IPS DF 4.7 (cell line): ENCODE measurements around the gene GOLIM4.
"Not testable (repeated sequence)": the region's sequence is repeated elsewhere in the genome, so short reads cannot be mapped to it uniquely, and the experiment has no call there.

Experiments used
- DNase-seq: peaks from one replicate; pipeline ENCODE4 v3.0.0-alpha.2; 2013; ENCODE audit warnings: low spot score; ENCODE audit errors: extremely low read depth

Gene GOLIM4, protein sequence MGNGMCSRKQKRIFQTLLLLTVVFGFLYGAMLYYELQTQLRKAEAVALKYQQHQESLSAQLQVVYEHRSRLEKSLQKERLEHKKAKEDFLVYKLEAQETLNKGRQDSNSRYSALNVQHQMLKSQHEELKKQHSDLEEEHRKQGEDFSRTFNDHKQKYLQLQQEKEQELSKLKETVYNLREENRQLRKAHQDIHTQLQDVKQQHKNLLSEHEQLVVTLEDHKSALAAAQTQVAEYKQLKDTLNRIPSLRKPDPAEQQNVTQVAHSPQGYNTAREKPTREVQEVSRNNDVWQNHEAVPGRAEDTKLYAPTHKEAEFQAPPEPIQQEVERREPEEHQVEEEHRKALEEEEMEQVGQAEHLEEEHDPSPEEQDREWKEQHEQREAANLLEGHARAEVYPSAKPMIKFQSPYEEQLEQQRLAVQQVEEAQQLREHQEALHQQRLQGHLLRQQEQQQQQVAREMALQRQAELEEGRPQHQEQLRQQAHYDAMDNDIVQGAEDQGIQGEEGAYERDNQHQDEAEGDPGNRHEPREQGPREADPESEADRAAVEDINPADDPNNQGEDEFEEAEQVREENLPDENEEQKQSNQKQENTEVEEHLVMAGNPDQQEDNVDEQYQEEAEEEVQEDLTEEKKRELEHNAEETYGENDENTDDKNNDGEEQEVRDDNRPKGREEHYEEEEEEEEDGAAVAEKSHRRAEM

GRCh38 chr3:168095611-168096209 is at the start of gene GOLIM4:
TSS of gene GOLIM4 (minus strand) at chr3:168095924. CDS start at chr3:168095285, 639 bp downstream.
- no peak for DNase-seq

GRCh38 chr3:168141405-168141998 is 45.8 kb upstream of the GOLIM4 start:
- DNase-seq: no peak

DNA sequence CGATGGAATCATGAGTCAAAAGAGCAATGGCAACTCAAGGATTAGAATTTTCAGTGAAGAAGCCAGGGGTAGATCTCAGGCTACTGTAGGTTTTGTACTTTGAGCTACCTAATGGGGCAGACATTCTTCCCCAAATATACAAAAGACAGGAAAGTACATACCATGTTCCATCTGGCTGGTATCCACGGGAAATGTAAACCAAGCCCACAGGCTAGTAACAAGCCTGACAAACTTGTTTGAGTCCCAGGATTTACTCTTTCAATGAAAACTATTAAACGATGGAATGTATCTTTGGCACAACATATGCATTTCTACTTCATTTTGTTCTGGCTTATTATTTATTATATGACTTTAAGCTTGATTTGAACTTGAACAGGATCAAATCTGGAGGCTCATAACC is 44.2 kb upstream of the GOLIM4 start:
- no peak for DNase-seq

GRCh38 chr3:168138421-168138820 is 42.7 kb upstream of the GOLIM4 start:
- DNase-seq: no peak

- DNase-seq: no peak
Observed at GRCh38 chr3:168134931-168135330, 39.2 kb upstream of the GOLIM4 start.

DNA sequence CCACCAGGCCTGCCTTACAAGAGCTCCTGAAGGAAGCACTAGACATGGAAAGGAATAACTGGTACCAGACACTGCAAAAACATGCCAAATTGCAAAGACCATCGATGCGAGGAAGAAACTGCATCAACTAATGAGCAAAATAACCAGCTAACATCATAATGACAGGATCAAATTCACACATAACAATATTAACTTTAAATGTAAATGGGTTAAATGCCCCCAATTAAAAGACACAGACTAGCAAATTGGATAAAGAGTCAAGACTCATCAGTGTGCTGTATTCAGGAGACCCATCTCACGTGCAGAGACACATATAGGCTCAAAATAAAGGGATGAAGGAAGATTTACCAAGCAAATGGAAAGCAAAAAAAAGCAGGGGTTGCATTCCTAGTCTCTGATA is 34.5 kb upstream of the GOLIM4 start:
- DNase-seq: not testable (repeated sequence)

- DNase-seq: not testable (repeated sequence)
Observed at GRCh38 chr3:168128463-168128862, 32.7 kb upstream of the GOLIM4 start.

DNA sequence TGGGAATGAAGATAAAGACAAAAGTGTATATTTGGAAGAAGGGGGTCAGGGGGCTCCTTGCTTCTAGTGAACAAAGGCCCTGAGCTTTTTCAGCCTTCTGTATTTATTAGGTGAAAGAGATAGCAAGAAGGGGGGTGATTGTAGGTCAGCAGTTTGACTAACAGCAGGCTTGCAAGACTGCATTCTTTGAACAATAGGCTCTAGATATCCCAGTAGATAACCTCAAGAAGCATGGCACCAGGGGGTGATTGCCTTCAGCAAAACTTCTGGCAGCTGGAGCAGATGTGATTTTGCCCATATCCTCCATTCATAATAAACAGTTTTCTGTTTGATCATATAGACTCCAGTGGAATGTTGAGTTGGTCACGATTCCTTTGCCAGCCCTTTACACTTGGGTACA is 31.7 kb upstream of the GOLIM4 start:
- DNase-seq: no peak

DNA sequence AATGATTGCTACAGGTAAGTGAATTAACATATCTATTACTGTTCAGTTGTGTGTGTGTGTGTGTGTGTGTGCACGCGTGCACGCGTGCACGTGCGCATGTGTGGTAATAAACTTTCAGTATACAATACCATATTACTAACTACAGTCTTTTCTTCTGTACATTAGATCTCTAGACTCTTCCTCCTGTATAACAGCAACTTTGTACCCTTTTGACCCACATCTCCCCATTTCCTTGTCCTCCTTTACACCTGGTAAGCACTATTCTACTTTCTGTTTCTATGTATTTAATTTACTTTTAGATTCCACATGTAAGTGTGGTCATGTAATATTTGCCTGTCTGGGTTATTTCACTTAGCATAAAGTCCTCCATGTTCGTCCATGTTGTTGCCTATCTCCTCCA is 29.1 kb upstream of the GOLIM4 start:
- no peak for DNase-seq

- no peak for DNase-seq
Observed at GRCh38 chr3:168124291-168124690, 28.6 kb upstream of the GOLIM4 start.

DNA sequence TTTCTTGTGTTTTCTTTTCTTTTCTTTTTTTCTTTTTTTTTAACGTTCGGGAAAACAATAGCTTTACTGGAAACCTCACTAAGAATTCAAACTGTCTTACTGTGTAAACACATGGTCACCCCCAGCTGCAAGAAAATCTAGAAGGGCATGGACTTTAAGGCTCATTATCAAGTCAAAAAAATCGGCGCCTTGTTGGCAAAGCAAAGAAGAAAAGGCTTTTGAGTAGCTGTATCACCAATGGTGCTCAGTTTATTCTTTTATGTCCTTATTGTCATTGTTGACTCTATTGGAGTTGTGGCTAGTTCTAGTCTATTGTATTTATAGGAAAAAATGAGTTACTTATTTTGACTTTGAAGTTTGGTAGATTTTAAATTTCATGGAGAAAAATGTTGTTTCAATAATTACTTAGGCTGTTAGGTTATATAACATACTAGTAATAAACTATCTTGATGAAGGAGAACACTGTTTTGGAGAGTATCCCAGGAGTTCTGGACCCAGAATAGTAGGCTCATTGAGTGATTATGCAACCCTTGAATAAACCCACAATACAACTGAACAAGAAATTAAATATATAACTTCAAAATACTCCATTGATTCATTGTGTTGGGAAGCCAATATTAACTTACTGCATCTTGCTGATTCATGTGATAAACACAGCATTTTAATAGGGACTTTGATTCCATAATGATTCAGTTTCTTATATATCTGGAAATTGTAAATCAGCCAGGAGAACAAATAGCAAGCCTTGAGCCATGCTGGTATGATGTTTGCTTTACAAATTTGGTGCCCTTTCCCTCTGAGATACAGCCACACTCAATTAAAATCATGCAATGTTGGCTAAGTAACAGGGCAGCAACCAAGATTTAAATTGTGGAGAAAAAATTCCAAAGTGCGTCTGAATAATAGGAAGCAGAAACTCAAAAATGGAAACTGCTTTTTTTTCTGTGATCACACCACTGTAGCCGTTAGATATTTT is 27.8 kb upstream of the GOLIM4 start:
- DNase-seq: no peak

- DNase-seq: no peak
Observed at GRCh38 chr3:168121184-168122017, 25.7 kb upstream of the GOLIM4 start.

- DNase-seq: no peak
Observed at GRCh38 chr3:168117853-168118313, 22.2 kb upstream of the GOLIM4 start.

- no peak for DNase-seq
Observed at GRCh38 chr3:168117059-168117458, 21.3 kb upstream of the GOLIM4 start.

DNA sequence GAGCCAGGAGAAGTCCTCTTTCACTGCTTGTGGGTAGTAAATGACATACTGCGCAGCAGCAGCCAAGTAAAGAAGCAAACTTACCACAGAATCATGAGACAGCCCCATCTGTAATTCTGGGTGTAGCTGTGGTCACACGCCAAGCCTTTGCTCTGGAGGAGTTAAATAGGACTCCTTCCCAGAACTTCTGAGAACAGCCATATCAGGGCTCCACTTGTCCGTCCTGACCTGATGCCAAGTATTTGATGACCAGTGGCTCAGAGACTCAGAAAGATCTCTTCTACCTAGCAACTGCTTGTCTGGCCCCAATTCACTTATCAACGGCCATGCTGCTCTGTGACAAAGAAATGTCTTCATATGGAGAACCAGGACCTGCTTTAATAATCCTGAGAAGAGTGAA is 20.6 kb upstream of the GOLIM4 start:
- DNase-seq: no peak

- DNase-seq: no peak
Observed at GRCh38 chr3:168113848-168114247, 18.1 kb upstream of the GOLIM4 start.

DNA sequence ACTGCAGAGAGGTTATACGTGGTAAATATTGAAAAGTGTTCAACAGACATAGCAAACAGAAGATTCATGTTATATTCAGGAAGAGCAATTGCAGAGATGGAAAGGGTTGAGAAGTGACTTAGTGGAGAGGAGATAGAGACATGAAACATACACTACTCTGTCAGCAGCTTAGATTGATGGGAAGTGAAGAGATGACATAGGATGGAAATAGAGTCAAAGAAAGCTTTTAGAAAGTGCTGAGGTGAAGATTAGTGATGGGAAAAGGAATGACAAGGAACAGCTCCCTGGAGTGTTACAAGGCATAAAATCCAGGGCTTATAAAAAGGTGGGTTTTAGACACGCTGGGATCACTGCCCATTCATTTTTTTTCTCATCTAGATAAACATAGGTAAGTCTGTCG is 17.2 kb upstream of the GOLIM4 start:
- no peak for DNase-seq

DNA sequence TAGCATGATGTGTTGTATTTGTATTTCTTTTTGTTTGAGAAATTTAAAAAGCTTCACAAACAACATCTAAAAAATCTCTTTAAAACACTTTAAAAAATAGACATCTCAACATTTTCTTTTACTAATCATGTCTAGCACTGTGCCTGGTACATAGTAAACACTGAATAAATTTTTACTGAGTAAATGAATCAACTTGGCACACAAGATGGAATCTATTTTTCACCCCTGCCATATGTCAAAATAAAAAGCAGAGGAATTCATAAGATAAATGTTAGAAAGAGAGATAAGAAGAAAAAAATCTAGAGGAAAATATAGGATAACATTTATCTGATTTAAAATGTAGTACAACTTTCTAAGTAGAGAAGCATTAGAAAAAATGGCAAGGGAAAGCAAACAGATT is 8.6 kb upstream of the GOLIM4 start:
- DNase-seq: no peak

- DNase-seq: no peak
Observed at GRCh38 chr3:168102735-168103410, 7.1 kb upstream of the GOLIM4 start.
